Esophagus muscularis mucosa (tissue), 4 donors: ENCODE results near the gene RNF220. TPM values are rescaled to one million over a fixed set of nuclear protein-coding genes. Genes with fewer than 3 reads are reported as not detected.

Source experiments
- DNase-seq: peaks from one replicate; pipeline ENCODE4 v3.0.0-alpha.2; 2017; ENCODE audit errors: extremely low spot score
- H3K27ac ChIP-seq, 4 donors: fragments of 200-600 bp; sonication (generic); replicated peaks in 1 of 4; 1 replicate in 3 of 4; 2 replicates in 1 of 4; pipeline ENCODE4 v1.5.1; 2016 to 2019; ENCODE audit warnings: mild to moderate bottlenecking in 1 of 4
- H3K27me3 ChIP-seq, 4 donors: fragments of 200-600 bp; sonication (generic); one replicate each; pipeline versions ENCODE4 v1.5.1 to v1.6.0; 2016 to 2019
- H3K36me3 ChIP-seq, 4 donors: fragments of 200-600 bp; sonication (generic); one replicate each; pipeline ENCODE4 v1.5.1; 2016 to 2019
- H3K4me1 ChIP-seq, 4 donors: fragments of 200-600 bp; sonication (generic); one replicate each; pipeline ENCODE4 v1.5.1; 2016 to 2019
- H3K4me3 ChIP-seq, 4 donors: fragments of 200-600 bp; sonication (generic); 1 replicate in 2 of 4; 2 replicates in 2 of 4; pipeline ENCODE4 v1.5.1; 2016 to 2019; ENCODE audit warnings: mild to moderate bottlenecking in 4 of 4, moderate library complexity in 1 of 4
- H3K9me3 ChIP-seq, 4 donors: fragments of 200-600 bp; sonication (generic); 1 replicate in 3 of 4; 2 replicates in 1 of 4; pipeline ENCODE4 v1.5.1; 2016 to 2019
- CTCF ChIP-seq, 3 experiments: fragments of 200-600 bp in 2 of 3; fragments of 450-650 bp in 1 of 3; sonication (generic) in 2 of 3; IDR thresholded peaks; one replicate each; pipeline ENCODE4 v1.5.1; 2017 to 2019; ENCODE audit warnings: antibody characterized with exemption in 3 of 3, mild to moderate bottlenecking in 2 of 3, moderate library complexity in 1 of 3
- EP300 ChIP-seq: sonication (generic); formaldehyde crosslinking; IDR thresholded peaks from one replicate; pipeline ENCODE4 v1.6.1; 2017; ENCODE audit warnings: antibody characterized with exemption
- POLR2A ChIP-seq: fragments of 450-650 bp; IDR thresholded peaks from one replicate; pipeline ENCODE4 v1.6.1; 2017; ENCODE audit warnings: antibody characterized with exemption, moderate library complexity, mild to moderate bottlenecking, low read depth
- POLR2AphosphoS5 ChIP-seq, 2 donors: sonication (generic); formaldehyde crosslinking; IDR thresholded peaks; one replicate each; pipeline ENCODE4 v1.6.1; 2017; ENCODE audit warnings: antibody characterized with exemption in 2 of 2
- WGBS: methylation state at CpG from one replicate; pipeline ENCODE4 v1.1.5; 2018; 5-methylcytosine and 5-hydroxymethylcytosine counted together
- intact Hi-C: fragments of 100-400 bp; cut with DNase I; formaldehyde crosslinking; loops from one replicate; pipeline ENCODE4 v1.15.1; 2023
- total RNA-seq, 4 donors: library from RNA; depleted of rRNA; stranded (reverse); fragments of >200 nt; gene quantifications; one replicate each; pipeline versions ENCODE4 v1.1.0 to v1.2.1, GENCODE V29; 2016

RNF220 gene
- total RNA-seq, 4 donors from 2014 or later = 112 to 157 (median 126) TPM

GRCh38 chr1:44689447-44689765, 284.4 kb downstream of the RNF220 start:
- Histone ChIP-seq H3K9me3 (no peaks in the 10 kb centered on the region), H3K4me1 (no peaks in the 10 kb centered on the region), H3K4me3 (no peak overlapping the region), H3K27me3 (no peaks in the 10 kb centered on the region), H3K27ac (no peak overlapping the region), H3K36me3 (no peaks in the 10 kb centered on the region)
- TF ChIP-seq POLR2AphosphoS5 (IDR thresholded peaks at IDR 0.05) = no peak
- no peak for TF ChIP-seq CTCF (IDR thresholded peaks at IDR 0.05)
- DNase-seq = no peak
- intact Hi-C loops = no loop called here
- WGBS = 87% methylated on average over 3 of the region's 3 CpGs

- Histone ChIP-seq H3K4me1 (no peaks in the 10 kb centered on the region), H3K9me3 (no peaks in the 10 kb centered on the region), H3K27me3 (no peaks in the 10 kb centered on the region), H3K36me3 (no peaks in the 10 kb centered on the region), H3K4me3 (no peak overlapping the region), H3K27ac (no peak overlapping the region)
- 96% methylated on average over 2 of the region's 2 CpGs for WGBS
- intact Hi-C loops = no loop called here
- no peak for DNase-seq
- no peak for TF ChIP-seq POLR2AphosphoS5 (IDR thresholded peaks at IDR 0.05)
- TF ChIP-seq CTCF (IDR thresholded peaks at IDR 0.05) = no peak
- TF ChIP-seq POLR2A = no peak
- no peak for TF ChIP-seq EP300
Observed at GRCh38 chr1:44693159-44693558, 288.1 kb downstream of the RNF220 start.

- H3K4me1 ChIP-seq = no peaks in the 10 kb centered on the region
- intact Hi-C loops = no loop called here
- H3K36me3 ChIP-seq = no peaks in the 10 kb centered on the region
- WGBS = 94% methylated on average over 3 of the region's 3 CpGs
- TF ChIP-seq EP300 = no peak
- no peak for TF ChIP-seq CTCF (IDR thresholded peaks at IDR 0.05)
- no peak for TF ChIP-seq POLR2A
- no peak for TF ChIP-seq POLR2AphosphoS5 (IDR thresholded peaks at IDR 0.05)
- no peak overlapping the region for H3K27ac ChIP-seq
- no peaks in the 10 kb centered on the region for H3K27me3 ChIP-seq
- no peak for DNase-seq
- H3K9me3 ChIP-seq = no peaks in the 10 kb centered on the region
- no peak overlapping the region for H3K4me3 ChIP-seq
Observed at GRCh38 chr1:44693900-44694299, 288.8 kb downstream of the RNF220 start.

GRCh38 chr1:44694863-44695478, 289.9 kb downstream of the RNF220 start:
- Histone ChIP-seq H3K27ac (no peak overlapping the region), H3K4me3 (no peak overlapping the region), H3K27me3 (no peaks in the 10 kb centered on the region), H3K36me3 (no peaks in the 10 kb centered on the region), H3K4me1 (no peaks in the 10 kb centered on the region), H3K9me3 (no peaks in the 10 kb centered on the region)
- no peak for DNase-seq
- intact Hi-C loops = no loop called here
- WGBS = 93% methylated on average over 7 of the region's 7 CpGs
- TF ChIP-seq CTCF (IDR thresholded peaks at IDR 0.05) (no peak), EP300 (no peak)

GRCh38 chr1:44695671-44696070, 290.6 kb downstream of the RNF220 start:
- 94% methylated on average over 4 of the region's 4 CpGs for WGBS
- no peaks in the 10 kb centered on the region for H3K27me3 ChIP-seq
- DNase-seq = no peak
- H3K9me3 ChIP-seq = no peaks in the 10 kb centered on the region
- H3K4me3 ChIP-seq = no peak overlapping the region
- intact Hi-C loops = no loop called here
- no peak overlapping the region for H3K27ac ChIP-seq
- no peaks in the 10 kb centered on the region for H3K36me3 ChIP-seq
- TF ChIP-seq EP300 (no peak), POLR2AphosphoS5 (IDR thresholded peaks at IDR 0.05) (no peak), CTCF (IDR thresholded peaks at IDR 0.05) (no peak), POLR2A (no peak)
- H3K4me1 ChIP-seq = no peaks in the 10 kb centered on the region
